Islet precursor cell (in vitro differentiated cells): Measurements from ENCODE around the gene ITGB7.
"Not testable (repeated sequence)": the region's sequence is repeated elsewhere in the genome, so short reads cannot be mapped to it uniquely, and the experiment has no call there.

Experiments
- DNase-seq: peaks from one replicate; pipeline ENCODE4 v3.0.0-alpha.2; 2018

ITGB7 gene

GRCh38 chr12:53217051-53217930 lies 10.2 kb upstream of the ITGB7 start:
- DNase-seq = no peak

- no peak for DNase-seq
Observed at GRCh38 chr12:53215497-53215896, 8.4 kb upstream of the ITGB7 start.

GRCh38 chr12:53214687-53215455 lies 7.8 kb upstream of the ITGB7 start:
- no peak for DNase-seq

- DNase-seq = no peak
Observed at GRCh38 chr12:53214221-53214620, 7.2 kb upstream of the ITGB7 start.

GRCh38 chr12:53213348-53213747 lies 6.3 kb upstream of the ITGB7 start:
- peak; percentile 96 for DNase-seq

GRCh38 chr12:53212931-53213330 lies 5.9 kb upstream of the ITGB7 start:
- DNase-seq = peak; percentile 85

GRCh38 chr12:53211476-53212381 lies 4.7 kb upstream of the ITGB7 start:
- DNase-seq = peak; percentile 75

GRCh38 chr12:53210843-53211242 lies 3.8 kb upstream of the ITGB7 start:
- DNase-seq = no peak

- DNase-seq = no peak
Observed at GRCh38 chr12:53208877-53209463, 1.9 kb upstream of the ITGB7 start.

GRCh38 chr12:53208435-53208834 lies 1.4 kb upstream of the ITGB7 start:
- no peak for DNase-seq

GRCh38 chr12:53205747-53206419 lies 1.2 kb downstream of the ITGB7 start:
- DNase-seq = peak; percentile 89

GRCh38 chr12:53204351-53204750 lies 2.7 kb downstream of the ITGB7 start:
- DNase-seq = no peak

GRCh38 chr12:53202316-53202715 lies 4.7 kb downstream of the ITGB7 start:
- DNase-seq = not testable (repeated sequence)

- DNase-seq = no peak
Observed at GRCh38 chr12:53201639-53202038, 5.4 kb downstream of the ITGB7 start.

GRCh38 chr12:53201177-53201541 lies 5.9 kb downstream of the ITGB7 start:
- no peak for DNase-seq

- DNase-seq = no peak
Observed at GRCh38 chr12:53200458-53201176, 6.4 kb downstream of the ITGB7 start.

GRCh38 chr12:53200107-53200457 lies 7.0 kb downstream of the ITGB7 start:
- DNase-seq = no peak

GRCh38 chr12:53199700-53200099 lies 7.4 kb downstream of the ITGB7 start:
- no peak for DNase-seq

- no peak for DNase-seq
Observed at GRCh38 chr12:53198486-53199110, 8.5 kb downstream of the ITGB7 start.

- DNase-seq = no peak
Observed at GRCh38 chr12:53197011-53197640, 9.9 kb downstream of the ITGB7 start.
